HepG2 (cell line): ENCODE results near the gene RNASE7. TPM values are rescaled to one million over a fixed set of nuclear protein-coding genes. Genes with fewer than 3 reads are reported as not detected.

Source experiments
- ATAC-seq: fragments of 200-7000 bp; cut with Tn5 transposase; 3 replicates; pipeline ENCODE4 v1.9.1; 2020; ENCODE audit warnings: mild to moderate bottlenecking, moderate library complexity
- BruUV-seq: library from RNA; stranded (reverse); fragments of 400-500 nt; replicated peaks from 2 replicates; lab custom pipeline; 2021; lab: Mats Ljungman, UMichigan
- CTCF ChIA-PET: fragments of 300-600 bp; formaldehyde crosslinking; extraction: SDS; loops from one replicate; lab custom pipeline; 2021; ENCODE audit warnings: low total read pairs, inconsistent platforms, low intra/inter-chr PET ratio; lab: Yijun Ruan, JAX
- POLR2A ChIA-PET: fragments of 350-600 bp; sonication (Branson Sonifier 250); formaldehyde crosslinking; loops from one replicate; lab custom pipeline; 2020; ENCODE audit warnings: antibody characterized with exemption, inconsistent platforms; lab: Yijun Ruan, JAX
- DNase-seq: peaks from one replicate; pipeline ENCODE4 v3.0.0-alpha.2; 2015; ENCODE audit warnings: low spot score
- FAIRE-seq: peaks from 3 replicates; lab custom pipeline; 2011; peaks lifted over from hg19 to GRCh38; lab: Jason Lieb, UNC
- H2AFZ ChIP-seq: one replicate; pipeline ENCODE4 v1.6.1; 2011; ENCODE audit warnings: low read length, inconsistent platforms
- H3K27ac ChIP-seq: fragments of 300-600 bp; 3 replicates; pipeline ENCODE4 v1.8.0; 2011; ENCODE audit warnings: mixed run types, mild to moderate bottlenecking, mixed read lengths, low read length, inconsistent platforms; ENCODE audit not compliant: insufficient read depth; ENCODE audit errors: extremely low read length
- H3K27me3 ChIP-seq, 2 experiments: fragments of 200-600 bp in 1 of 2; 2 replicates in 1 of 2; 3 replicates in 1 of 2; pipeline versions ENCODE4 v1.6.0 to v1.8.0; 2011; ENCODE audit warnings: low read length in 2 of 2, mild to moderate bottlenecking in 2 of 2, moderate library complexity in 2 of 2, inconsistent platforms in 1 of 2; ENCODE audit not compliant: insufficient read depth in 2 of 2, control insufficient read depth in 1 of 2
- H3K36me3 ChIP-seq, 2 experiments: fragments of 200-600 bp in 1 of 2; replicated peaks in 1 of 2; 2 replicates in 1 of 2; 3 replicates in 1 of 2; pipeline versions ENCODE4 v1.5.1 to v1.8.0; 2011; ENCODE audit warnings: low read length in 2 of 2, inconsistent platforms in 1 of 2; ENCODE audit not compliant: insufficient read depth in 2 of 2, control insufficient read depth in 1 of 2
- H3K4me1 ChIP-seq: 2 replicates; pipeline ENCODE4 v1.5.1; 2012; ENCODE audit warnings: low read length, inconsistent platforms; ENCODE audit not compliant: insufficient read depth
- H3K4me2 ChIP-seq: 2 replicates; pipeline ENCODE4 v1.6.0; 2011; ENCODE audit warnings: low read depth, low read length, inconsistent platforms
- H3K4me3 ChIP-seq, 3 experiments: fragments of 200-600 bp in 1 of 3; sonication (generic), shearing (Covaris generic) in 1 of 3; replicated peaks in 1 of 3; 2 replicates each; pipeline ENCODE4 v1.5.1; 2011 to 2016; ENCODE audit warnings: low read length in 3 of 3, inconsistent platforms in 2 of 3, low read depth in 2 of 3, mild to moderate bottlenecking in 2 of 3, control low read depth in 1 of 3, mixed read lengths in 1 of 3; ENCODE audit not compliant: insufficient read depth in 1 of 3
- H3K79me2 ChIP-seq: one replicate; pipeline ENCODE4 v1.6.1; 2011; ENCODE audit warnings: low read length, inconsistent platforms; ENCODE audit not compliant: insufficient read depth
- H3K9ac ChIP-seq: 2 replicates; pipeline ENCODE4 v1.6.0; 2011; ENCODE audit warnings: mild to moderate bottlenecking, low read depth, low read length, inconsistent platforms; ENCODE audit not compliant: insufficient read depth
- H3K9me3 ChIP-seq: 2 replicates; pipeline ENCODE4 v1.5.1; 2012; ENCODE audit warnings: mild to moderate bottlenecking, low read length
- H4K20me1 ChIP-seq: 2 replicates; pipeline ENCODE4 v1.6.0; 2011; ENCODE audit warnings: inconsistent platforms, mild to moderate bottlenecking, low read length, moderate library complexity; ENCODE audit not compliant: insufficient read depth
- DZIP1 ChIP-seq: sonication (generic); formaldehyde crosslinking; IDR thresholded peaks from 2 replicates; pipeline ENCODE4 v1.5.0; 2020; ENCODE audit warnings: mild to moderate bottlenecking, missing genetic modification reagents
- FOSL1 ChIP-seq: sonication (generic); formaldehyde crosslinking; IDR thresholded peaks from 2 replicates; pipeline ENCODE4 v1.9.0; 2021; ENCODE audit warnings: missing genetic modification reagents, borderline replicate concordance
- IRF1 ChIP-seq: sonication (generic); formaldehyde crosslinking; IDR thresholded peaks from 2 replicates; pipeline ENCODE4 v1.4.0; 2020; ENCODE audit warnings: low read depth, mild to moderate bottlenecking, missing genetic modification reagents
- MXD1 ChIP-seq: sonication (generic); formaldehyde crosslinking; IDR thresholded peaks from 2 replicates; pipeline ENCODE4 v1.4.0; 2020; ENCODE audit warnings: mild to moderate bottlenecking, missing genetic modification reagents
- NKX3-1 ChIP-seq: sonication (generic); formaldehyde crosslinking; IDR thresholded peaks from 2 replicates; pipeline ENCODE4 v1.5.0; 2020; ENCODE audit warnings: missing genetic modification reagents
- PAWR ChIP-seq: sonication (generic); formaldehyde crosslinking; IDR thresholded peaks from 2 replicates; pipeline ENCODE4 v1.4.0; 2020; ENCODE audit warnings: missing genetic modification reagents, mild to moderate bottlenecking, borderline replicate concordance
- RFX5 ChIP-seq: IDR thresholded peaks from 2 replicates; pipeline ENCODE4 v1.6.1; 2011; ENCODE audit warnings: low read depth, low read length, improper control_type of control experiment
- SAP130 ChIP-seq: IDR thresholded peaks from 2 replicates; pipeline ENCODE4 v1.6.1; 2016; ENCODE audit warnings: low read depth
- ZFYVE20 ChIP-seq: sonication (generic); formaldehyde crosslinking; IDR thresholded peaks from 2 replicates; pipeline ENCODE4 v1.8.0; 2023; ENCODE audit warnings: low read depth, mild to moderate bottlenecking, moderate library complexity, missing genetic modification reagents, borderline replicate concordance
- ZNF138 ChIP-seq: sonication (generic); formaldehyde crosslinking; IDR thresholded peaks from 2 replicates; pipeline ENCODE4 v1.5.0; 2020; ENCODE audit warnings: mild to moderate bottlenecking, low read depth, missing genetic modification reagents
- ZNF225 ChIP-seq: sonication (generic); formaldehyde crosslinking; IDR thresholded peaks from 2 replicates; pipeline ENCODE4 v1.4.0; 2020; ENCODE audit warnings: mild to moderate bottlenecking, missing genetic modification reagents
- WGBS: methylation state at CpG from one replicate; pipeline ENCODE4 v1.1.6; 2017; ENCODE audit warnings: low lambda C conversion rate; 5-methylcytosine and 5-hydroxymethylcytosine counted together
- in situ Hi-C: cut with HindIII; loops from 2 replicates; pipeline ENCODE4 v1.10.0; 2017; ENCODE audit warnings: low pct_unique_long_range_greater_than_20kb; ENCODE audit not compliant: extremely low pct_ligation_motif_present
- intact Hi-C: fragments of 100-400 bp; cut with micrococcal nuclease; formaldehyde crosslinking; loops from one replicate; pipeline ENCODE4 v1.10.0; 2022; ENCODE audit not compliant: unreplicated experiment
- polyA plus RNA-seq, 8 experiments: library from polyadenylated mRNA; depleted of rRNA in 3 of 8; stranded (reverse) in 7 of 8; unstranded in 1 of 8; fragments of >200 nt; fragmentation: Illumina TruSeq in 4 of 8; extraction: Trizol in 4 of 8; gene quantifications; 2 replicates each; pipeline versions ENCODE4 v1.2.1 to v1.2.3, GENCODE V29; 2011 to 2016; ENCODE audit warnings: low read depth in 4 of 8, missing spikeins in 1 of 8, mixed read lengths in 1 of 8; ENCODE audit not compliant: insufficient read depth in 1 of 8
- total RNA-seq, 5 experiments: library from RNA; depleted of rRNA; stranded (reverse); fragments of >200 nt; fragmentation: Illumina TruSeq; extraction: Trizol; gene quantifications; 2 replicates each; pipeline ENCODE4 v1.2.3, GENCODE V29; 2016; ENCODE audit warnings: low read depth in 1 of 5

The RNASE7 gene
- total and polyA plus RNA-seq, 2 of the 13 experiments (the other 11 are each of a cell fraction or from before 2014, with no cell fraction given) = 0.04 TPM; not detected in 1

- POLR2A ChIA-PET = interaction anchor here (0.7 to 5.8 kb wide), 6 partner anchors 9 to 72 kb away, joined by 3 to 52 read pairs (median 6); partner anchors contain the start of gene ARHGEF40
- CTCF ChIA-PET = interaction anchor here (12.2 kb wide), 1 partner anchor 19 kb away, joined by 320 read pairs; no protein-coding TSS in a partner anchor
- WGBS = 95% methylated on average over 4 of the region's 4 CpGs
Observed at GRCh38 chr14:21086908-21087293, 44.7 kb downstream of the RNASE7 start.

More at GRCh38 chr14:21086908-21087293, 44.7 kb downstream of the RNASE7 start:
- no peak overlapping the region for H2AFZ ChIP-seq
- H3K27me3 ChIP-seq = no peaks in the 10 kb centered on the region
- H3K4me2 ChIP-seq = no peak overlapping the region
- H3K9me3 ChIP-seq = no peaks in the 10 kb centered on the region
- no peaks in the 10 kb centered on the region for H3K79me2 ChIP-seq
- H3K36me3 ChIP-seq = peaks cover 50 to 75% of the 10 kb centered on the region in 2 experiments
- no peak overlapping the region for H3K9ac ChIP-seq
- no peaks in the 10 kb centered on the region for H4K20me1 ChIP-seq
- no peak overlapping the region for H3K27ac ChIP-seq
- BruUV-seq = no TSS peak
- DNase-seq (no peak), ATAC-seq (no peak), FAIRE-seq (no peak)
- H3K4me3 ChIP-seq = no peak overlapping the region
- TF ChIP-seq SAP130 (CRISPR knock-in tag) (no peak), RFX5 (no peak), ZNF138 (no peak), DZIP1 (no peak), ZFYVE20 (CRISPR knock-in tag) (no peak), NKX3-1 (CRISPR knock-in tag) (no peak), ZNF225 (CRISPR knock-in tag) (no peak), FOSL1 (CRISPR knock-in tag) (no peak), IRF1 (CRISPR knock-in tag) (no peak), PAWR (CRISPR knock-in tag) (no peak), MXD1 (CRISPR knock-in tag) (no peak)
- peaks cover 22% of the 10 kb centered on the region for H3K4me1 ChIP-seq
- in situ Hi-C loops (no loop called here), intact Hi-C loops (no loop called here)
